Ishikawa (cell line): ENCODE data around the gene SHC4.

Experiments
- CREB1 ChIP-seq: IDR thresholded peaks from 2 replicates; pipeline ENCODE4 v1.6.1; 2012; ENCODE audit warnings: low read depth
- EGR1 ChIP-seq: IDR thresholded peaks from 2 replicates; pipeline ENCODE4 v1.6.1; 2012
- EP300 ChIP-seq: IDR thresholded peaks from 2 replicates; pipeline ENCODE4 v1.6.1; 2012; ENCODE audit warnings: borderline replicate concordance
- FOXM1 ChIP-seq: IDR thresholded peaks from 2 replicates; pipeline ENCODE4 v1.6.1; 2012; ENCODE audit warnings: low read depth, borderline replicate concordance
- MAX ChIP-seq: IDR thresholded peaks from 2 replicates; pipeline ENCODE4 v1.6.1; 2012
- NFIC ChIP-seq: IDR thresholded peaks from 2 replicates; pipeline ENCODE4 v1.6.1; 2012
- RAD21 ChIP-seq: IDR thresholded peaks from 2 replicates; pipeline ENCODE4 v1.6.1; 2012; ENCODE audit warnings: low read depth
- REST ChIP-seq: IDR thresholded peaks from 2 replicates; pipeline ENCODE4 v1.6.1; 2012; ENCODE audit warnings: low read depth, mild to moderate bottlenecking
- TAF1 ChIP-seq: IDR thresholded peaks from 2 replicates; pipeline ENCODE4 v1.6.1; 2012; ENCODE audit warnings: low read depth, mild to moderate bottlenecking
- TCF12 ChIP-seq: IDR thresholded peaks from 2 replicates; pipeline ENCODE4 v1.6.1; 2012; ENCODE audit warnings: low read depth
- YY1 ChIP-seq: IDR thresholded peaks from 2 replicates; pipeline ENCODE4 v1.6.1; 2012; ENCODE audit warnings: low read depth
- ZBTB7A ChIP-seq: IDR thresholded peaks from 2 replicates; pipeline ENCODE4 v1.6.1; 2012; ENCODE audit warnings: low read depth

GRCh38 chr15:48785195-48785594 lies 178.5 kb downstream of the SHC4 start:
- TF ChIP-seq RAD21 (no peak), CREB1 (no peak), TAF1 (no peak), EP300 (no peak), NFIC (no peak), YY1 (no peak), MAX (no peak), EGR1 (no peak), ZBTB7A (no peak), FOXM1 (no peak), TCF12 (no peak), REST (no peak)
